IPS DF 6.9 (cell line): Measurements from ENCODE around the gene CHIC1.
"Not testable (repeated sequence)": the region's sequence is repeated elsewhere in the genome, so short reads cannot be mapped to it uniquely, and the experiment has no call there.

Source experiments
- DNase-seq: peaks from one replicate; pipeline ENCODE4 v3.0.0-alpha.2; 2013; ENCODE audit warnings: low read depth, low spot score
- H3K27ac ChIP-seq: one replicate; pipeline ENCODE4 v1.5.1; 2013; ENCODE audit warnings: low read length, control low read depth
- H3K27me3 ChIP-seq: 2 replicates; pipeline ENCODE4 v1.6.1; 2013; ENCODE audit warnings: mild to moderate bottlenecking, low read length; ENCODE audit not compliant: control insufficient read depth, insufficient read depth
- H3K36me3 ChIP-seq: 2 replicates; pipeline ENCODE4 v1.6.1; 2013; ENCODE audit warnings: low read length; ENCODE audit not compliant: control insufficient read depth, insufficient read depth
- H3K4me1 ChIP-seq: 2 replicates; pipeline ENCODE4 v1.6.1; 2013; ENCODE audit warnings: low read length; ENCODE audit not compliant: control insufficient read depth, insufficient read depth
- H3K4me3 ChIP-seq: 2 replicates; pipeline ENCODE4 v1.5.1; 2013; ENCODE audit warnings: mild to moderate bottlenecking, low read length
- H3K9me3 ChIP-seq: 2 replicates; pipeline ENCODE4 v1.6.1; 2013; ENCODE audit warnings: low read length, inconsistent platforms; ENCODE audit not compliant: control insufficient read depth, insufficient read depth
- WGBS: extraction: QIAGEN DNeasy Blood & Tissue Kit; methylation state at CpG from one replicate; pipeline ENCODE4 v1.1.7; 2013; ENCODE audit warnings: mixed read lengths, missing lambda C conversion rate; ENCODE audit not compliant: insufficient read length, insufficient coverage; 5-methylcytosine and 5-hydroxymethylcytosine counted together

Gene CHIC1

GRCh38 chrX:73562984-73563737, at the start of gene CHIC1:
Gene CHIC1 (plus strand): TSS chrX:73563197. CDS start chrX:73563285, 88 bp downstream.
- Histone ChIP-seq H3K9me3 (no peaks in the 10 kb centered on the region), H3K36me3 (no peaks in the 10 kb centered on the region), H3K4me3 (peak within 1 kb of the TSS; percentile 59; the same call in 1 of the 2 replicates), H3K4me1 (no peaks in the 10 kb centered on the region), H3K27me3 (no peaks in the 10 kb centered on the region), H3K27ac (no peak within 1 kb of the TSS)
- no CpG with 5 or more reads among the region's 51 CpGs for WGBS
- peak; percentile 20 for DNase-seq

- not testable (repeated sequence) for H3K36me3 ChIP-seq, H3K4me3 ChIP-seq, H3K9me3 ChIP-seq, H3K27ac ChIP-seq, H3K4me1 ChIP-seq, H3K27me3 ChIP-seq, DNase-seq
- WGBS: no CpG with 5 or more reads among the region's 2 CpGs
These were observed 40.2 kb upstream of the CHIC1 start for GRCh38 chrX:73522823-73523222.

DNA sequence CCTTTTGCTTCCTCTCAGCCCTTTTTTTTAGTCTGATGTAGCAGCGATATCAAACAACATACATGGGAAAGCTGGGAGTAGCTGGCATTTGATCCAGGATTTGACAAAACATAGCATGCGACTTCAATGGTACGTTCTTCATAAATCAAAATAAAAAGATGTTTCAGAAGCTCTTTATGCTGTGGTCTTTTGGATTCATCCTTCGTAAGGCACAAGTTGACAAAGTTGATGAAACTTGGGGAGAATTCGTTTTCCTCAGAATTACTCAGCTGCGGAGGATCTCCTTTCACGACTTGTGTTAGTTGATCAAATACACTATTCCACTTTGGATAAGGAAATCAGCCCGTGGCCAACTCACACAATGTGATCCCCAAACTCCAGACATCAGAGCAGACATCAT, 38.1 kb upstream of the CHIC1 start:
- no peaks in the 10 kb centered on the region for H3K27me3 ChIP-seq
- WGBS: no CpG with 5 or more reads among the region's 8 CpGs
- no peak overlapping the region for H3K4me3 ChIP-seq
- H3K36me3 ChIP-seq: no peaks in the 10 kb centered on the region
- no peak overlapping the region for H3K27ac ChIP-seq
- no peak for DNase-seq
- no peaks in the 10 kb centered on the region for H3K9me3 ChIP-seq
- H3K4me1 ChIP-seq: peaks cover 3% of the 10 kb centered on the region

DNA sequence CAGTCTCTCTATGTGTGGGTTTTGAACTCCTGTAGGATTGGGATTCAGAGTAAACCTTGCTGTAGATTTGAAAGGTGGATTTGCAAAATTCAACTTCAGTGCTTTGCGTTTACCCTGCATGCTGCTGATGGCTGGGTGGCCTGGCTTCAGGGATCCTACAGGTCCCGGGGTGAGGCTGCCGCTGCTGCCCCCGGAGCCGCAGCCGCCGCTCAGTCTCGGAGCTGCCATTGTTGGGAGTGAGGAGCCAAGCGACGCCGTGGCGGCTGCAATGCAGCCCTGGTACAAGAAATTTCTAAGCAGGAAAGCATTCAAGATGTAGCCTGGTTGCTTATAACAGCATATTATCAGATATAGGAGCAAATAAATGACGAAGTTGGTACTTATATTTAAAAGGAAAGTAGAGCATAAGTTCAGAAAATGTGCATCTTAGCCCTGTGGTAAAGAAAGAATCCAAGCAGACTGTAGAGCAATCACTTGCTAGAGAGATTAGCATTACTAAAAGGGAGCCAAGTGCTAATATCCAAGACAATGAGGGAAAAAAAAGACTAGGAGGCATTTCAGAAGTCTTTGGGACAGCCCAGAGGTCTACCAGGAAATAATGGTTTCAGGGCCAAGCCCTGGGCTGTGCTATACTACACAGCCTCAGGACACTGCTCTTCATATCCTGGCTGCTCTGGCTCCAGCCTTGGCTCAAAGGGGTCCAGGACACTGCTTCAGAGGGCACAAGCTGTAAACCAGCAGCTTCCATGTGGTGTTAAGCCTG, 36.9 kb upstream of the CHIC1 start:
- no CpG with 5 or more reads among the region's 13 CpGs for WGBS
- Histone ChIP-seq H3K27me3 (no peaks in the 10 kb centered on the region), H3K4me1 (peaks cover 3% of the 10 kb centered on the region), H3K36me3 (no peaks in the 10 kb centered on the region), H3K4me3 (no peak overlapping the region), H3K9me3 (no peaks in the 10 kb centered on the region), H3K27ac (no peak overlapping the region)
- peak; percentile 13 for DNase-seq

DNA sequence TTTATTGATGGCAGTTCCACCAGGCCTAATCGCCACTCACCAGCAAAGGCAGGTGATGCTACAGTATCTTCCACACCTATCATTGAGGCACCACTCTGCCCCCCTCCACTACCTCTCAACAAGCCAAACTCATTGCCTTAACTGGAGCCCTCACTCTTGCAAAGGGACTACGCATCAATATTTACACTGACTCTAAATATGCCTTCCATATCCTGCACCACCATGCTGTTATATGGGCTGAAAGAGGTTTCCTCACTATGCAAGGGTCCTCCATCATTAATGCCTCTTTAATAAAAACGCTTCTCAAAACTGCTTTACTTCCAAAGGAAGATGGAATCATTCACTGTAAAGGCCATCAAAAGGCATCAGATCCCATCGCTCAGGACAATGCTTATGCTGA, 31.3 kb upstream of the CHIC1 start:
- WGBS: no CpG with 5 or more reads among the region's 4 CpGs

DNA sequence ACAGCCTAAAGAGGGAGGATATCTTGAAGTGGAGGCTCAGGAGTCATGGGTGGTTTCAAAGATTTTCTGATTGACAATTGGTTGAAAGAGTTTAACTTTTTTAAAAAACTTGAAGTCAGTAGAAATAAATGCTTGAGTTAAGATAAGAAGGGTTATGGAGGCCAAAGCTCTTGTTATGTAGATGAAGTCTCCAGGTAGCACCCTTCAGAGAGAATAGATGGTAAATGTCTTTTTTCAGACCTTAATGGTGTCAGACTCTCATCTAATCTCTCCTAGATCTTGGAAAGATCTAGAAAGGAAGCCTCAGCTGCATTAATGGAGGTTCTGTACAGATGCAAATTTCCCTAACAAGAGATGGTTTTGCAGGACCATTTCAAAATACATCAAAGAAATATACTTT, 6.8 kb upstream of the CHIC1 start:
- Histone ChIP-seq H3K4me1 (no peaks in the 10 kb centered on the region), H3K27ac (no peak overlapping the region), H3K4me3 (no peak overlapping the region), H3K9me3 (no peaks in the 10 kb centered on the region), H3K27me3 (no peaks in the 10 kb centered on the region), H3K36me3 (no peaks in the 10 kb centered on the region)
- DNase-seq: no peak

More for the DNA sequence above, 31.3 kb upstream of the CHIC1 start:
- H3K27ac ChIP-seq, H3K4me1 ChIP-seq, H3K27me3 ChIP-seq, DNase-seq, H3K4me3 ChIP-seq, H3K36me3 ChIP-seq, H3K9me3 ChIP-seq: not testable (repeated sequence)

DNA sequence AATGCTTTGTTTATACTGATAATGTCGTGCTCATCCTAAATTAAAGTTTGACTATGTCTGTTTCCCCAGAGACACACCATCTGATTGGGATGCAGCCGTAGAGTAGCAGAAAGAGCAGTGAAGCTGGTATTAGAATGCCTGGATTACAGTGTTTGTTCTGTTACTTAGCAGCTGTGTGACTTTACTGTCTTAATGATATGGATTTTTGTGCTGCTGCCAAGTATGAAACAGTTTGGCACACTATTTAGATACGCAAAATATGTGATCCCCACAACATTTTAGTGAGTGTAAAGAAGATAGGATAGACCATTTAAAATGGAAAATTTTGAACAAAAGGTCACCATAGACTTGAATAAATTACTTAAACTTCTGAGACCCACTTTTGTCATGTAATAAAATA, 1.2 kb upstream of the CHIC1 start:
- H3K9me3 ChIP-seq: no peaks in the 10 kb centered on the region
- H3K27me3 ChIP-seq: no peaks in the 10 kb centered on the region
- no peaks in the 10 kb centered on the region for H3K4me1 ChIP-seq
- H3K4me3 ChIP-seq: no peak overlapping the region
- no CpG with 5 or more reads among the region's 3 CpGs for WGBS
- DNase-seq: no peak
- no peak overlapping the region for H3K27ac ChIP-seq
- no peaks in the 10 kb centered on the region for H3K36me3 ChIP-seq

- Histone ChIP-seq H3K4me1 (no peaks in the 10 kb centered on the region), H3K36me3 (no peaks in the 10 kb centered on the region), H3K27ac (no peak overlapping the region), H3K9me3 (no peaks in the 10 kb centered on the region), H3K4me3 (peak overlapping the region; percentile 59; the same call in 1 of the 2 replicates), H3K27me3 (no peaks in the 10 kb centered on the region)
- no CpG with 5 or more reads among the region's 3 CpGs for WGBS
- no peak for DNase-seq
These were observed 539 bp upstream of the CHIC1 start for GRCh38 chrX:73562458-73562857.

- Histone ChIP-seq H3K27me3 (no peaks in the 10 kb centered on the region), H3K9me3 (no peaks in the 10 kb centered on the region), H3K27ac (no peak overlapping the region), H3K36me3 (no peaks in the 10 kb centered on the region), H3K4me1 (no peaks in the 10 kb centered on the region), H3K4me3 (peak overlapping the region; percentile 59; the same call in 1 of the 2 replicates)
- DNase-seq: no peak
- WGBS: no CpG with 5 or more reads among the region's 3 CpGs
These were observed 706 bp downstream of the CHIC1 start for GRCh38 chrX:73563738-73564068.

DNA sequence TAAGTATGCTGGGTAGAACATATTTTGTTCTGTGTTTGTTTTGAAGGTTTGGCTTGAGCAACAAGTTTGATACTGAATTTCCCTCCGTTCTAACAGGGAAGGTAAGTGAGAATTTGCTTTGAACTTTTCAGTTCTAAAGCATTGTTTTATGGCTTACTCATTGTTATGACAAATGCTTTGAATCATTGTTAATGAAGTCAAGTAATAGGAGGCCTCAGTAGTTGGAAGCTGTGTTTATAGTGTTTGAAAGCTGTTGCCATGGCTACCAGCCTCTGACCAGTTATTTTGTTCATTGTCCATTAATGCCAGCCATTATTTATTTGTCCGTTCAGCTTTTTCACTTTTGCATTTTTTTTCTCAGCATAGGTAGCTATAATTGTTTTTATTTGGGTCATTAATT, 14.4 kb downstream of the CHIC1 start:
- no peak overlapping the region for H3K27ac ChIP-seq
- H3K4me1 ChIP-seq: no peaks in the 10 kb centered on the region
- no CpG with 5 or more reads among the region's 2 CpGs for WGBS
- H3K27me3 ChIP-seq: no peaks in the 10 kb centered on the region
- no peak overlapping the region for H3K4me3 ChIP-seq
- no peaks in the 10 kb centered on the region for H3K36me3 ChIP-seq
- H3K9me3 ChIP-seq: no peaks in the 10 kb centered on the region
- DNase-seq: no peak
